ENCODE results near the gene NHERF1. TPM values are rescaled to one million over a fixed set of nuclear protein-coding genes. Genes with fewer than 3 reads are reported as not detected.

The NHERF1 gene
- total and polyA plus RNA-seq, 2 of the 13 experiments (the other 11 are each of a cell fraction or from before 2014, with no cell fraction given) = 169 to 269 TPM

GRCh38 chr17:74734256-74734655 is 14.2 kb upstream of the NHERF1 start (continued):
- TF ChIP-seq XRCC5 (optimal IDR thresholded peaks at IDR 0.05; ENCODE audit: low read length) = no peak

DNA sequence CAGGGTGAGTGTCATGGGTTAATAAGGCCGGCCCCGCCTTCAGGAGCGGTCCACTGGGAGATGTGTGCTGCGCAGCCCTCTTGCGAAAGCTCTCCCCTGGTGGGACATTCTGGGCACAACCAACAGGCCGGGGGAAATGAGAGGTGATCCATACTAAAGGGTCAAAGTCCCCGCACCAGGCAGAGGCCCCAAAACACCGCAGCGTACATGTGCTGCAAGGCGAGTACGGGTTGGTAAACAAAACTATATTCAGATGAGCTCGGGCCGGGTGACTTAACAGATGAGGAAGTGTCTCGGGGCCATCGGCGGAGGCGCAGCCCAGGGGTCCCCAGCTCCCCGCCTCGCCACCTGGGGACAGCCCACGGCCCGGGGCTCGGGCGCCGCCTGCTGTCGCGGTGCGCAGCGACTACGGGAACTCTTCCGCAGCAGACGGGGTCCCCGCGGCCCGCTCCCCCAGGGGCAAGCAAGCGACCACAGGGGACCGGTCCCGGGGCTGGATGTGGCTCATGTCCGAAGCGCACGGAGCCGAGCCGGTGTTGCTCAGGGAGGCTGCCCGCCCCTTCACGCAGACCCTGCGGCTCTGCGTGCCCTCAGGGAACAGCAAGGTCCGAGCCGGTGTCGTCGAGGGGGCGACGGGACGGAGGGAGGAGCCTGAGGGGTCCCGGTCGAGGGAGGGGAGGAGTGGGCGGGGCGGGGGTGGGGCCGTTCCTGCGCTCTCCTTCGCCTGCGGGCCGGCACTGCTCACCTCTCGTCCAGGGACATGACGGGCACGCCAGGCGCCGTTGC is 11.7 kb upstream of the NHERF1 start, which contains the start of gene RAB37:
RAB37 (plus strand) TSS at position 744 of the 786 bp plus-strand sequence; CDS start at position 761, 17 bp downstream.
- Histone ChIP-seq H3K4me1 (ENCODE audit: insufficient read depth, low read length) (peaks cover 59% of the 10 kb centered on the region), H3K79me2 (ENCODE audit: insufficient read depth, low read length) (no peaks in the 10 kb centered on the region), H3K4me2 (ENCODE audit: low read depth, low read length) (peak within 1 kb of the TSS; percentile 92), H3K9ac (ENCODE audit: insufficient read depth, low read depth, low read length) (peak within 1 kb of the TSS; percentile 59), H4K20me1 (ENCODE audit: insufficient read depth, low read length) (no peaks in the 10 kb centered on the region), H2AFZ (ENCODE audit: low read length) (no peak within 1 kb of the TSS), H3K9me3 (ENCODE audit: low read length) (no peaks in the 10 kb centered on the region), H3K36me3 (replicated peaks in 1 of 2; ENCODE audit: control insufficient read depth in 1 of 2, insufficient read depth in 2 of 2, low read length in 2 of 2) (no peaks in the 10 kb centered on the region), H3K27ac (ENCODE audit: extremely low read length, insufficient read depth, low read length) (peak within 1 kb of the TSS; percentile 69), H3K27me3 (ENCODE audit: control insufficient read depth in 1 of 2, insufficient read depth in 2 of 2, low read length in 2 of 2) (peaks cover 8 to 37% of the 10 kb centered on the region in 2 experiments; a peak in 4 of 5 replicates), H3K4me3 (replicated peaks in 1 of 3; ENCODE audit: insufficient read depth in 1 of 3, low read depth in 2 of 3, low read length in 3 of 3) (peak within 1 kb of the TSS; percentile 39 to 78 (median 67))
- TSS peak; percentile 77 for BruUV-seq (replicated peaks)
- CTCF ChIA-PET (ENCODE audit: low intra/inter-chr PET ratio, low total read pairs) = interaction anchor here (1.3 to 2.8 kb wide), 3 partner anchors 8 to 80 kb away, joined by 4 to 22 read pairs (median 5); no protein-coding TSS in a partner anchor
- POLR2A ChIA-PET = interaction anchor here (0.6 to 5.6 kb wide), 32 partner anchors 9 to 939 kb away, joined by 3 to 221 read pairs (median 4); partner anchors contain the start of genes FDXR, HID1, MRPL58 and NAT9
- FAIRE-seq = peak; percentile 80
- ATAC-seq = peak; percentile 82
- DNase-seq (ENCODE audit: low spot score) = peak; percentile 99
- intact Hi-C loops (cut with micrococcal nuclease; ENCODE audit: unreplicated experiment) = loop anchor here (1.0 kb wide), 2 partner anchors 21 to 79 kb away; no protein-coding TSS in a partner anchor
- WGBS (ENCODE audit: low lambda C conversion rate) = 2% methylated on average over 18 of the region's 67 CpGs
- in situ Hi-C loops (cut with HindIII; ENCODE audit: extremely low pct_ligation_motif_present, low pct_unique_long_range_greater_than_20kb) = loop anchor here (5.0 kb wide), 1 partner anchor 79 kb away; no protein-coding TSS in a partner anchor
- TF ChIP-seq CBX1 (IDR thresholded peaks at IDR 0.05; ENCODE audit: low read depth) (peak; percentile 81), HBP1 (CRISPR knock-in tag; IDR thresholded peaks at IDR 0.05; ENCODE audit: low read depth) (peak; percentile 13; the same call in 1 of the 2 replicates), TRIM24 (CRISPR knock-in tag; IDR thresholded peaks at IDR 0.05) (no peak), ZNF75D (CRISPR knock-in tag; IDR thresholded peaks at IDR 0.05; ENCODE audit: borderline replicate concordance) (no peak), FLYWCH1 (CRISPR knock-in tag; IDR thresholded peaks at IDR 0.05) (no peak), ZNF567 (CRISPR knock-in tag; IDR thresholded peaks at IDR 0.05; ENCODE audit: borderline replicate concordance) (no peak), THAP11 (CRISPR knock-in tag; IDR thresholded peaks at IDR 0.05) (peak; percentile 80), TBX2 (CRISPR knock-in tag; IDR thresholded peaks at IDR 0.05; ENCODE audit: borderline replicate concordance) (peak; percentile 95)
- TF ChIP-seq, protein P1, sequence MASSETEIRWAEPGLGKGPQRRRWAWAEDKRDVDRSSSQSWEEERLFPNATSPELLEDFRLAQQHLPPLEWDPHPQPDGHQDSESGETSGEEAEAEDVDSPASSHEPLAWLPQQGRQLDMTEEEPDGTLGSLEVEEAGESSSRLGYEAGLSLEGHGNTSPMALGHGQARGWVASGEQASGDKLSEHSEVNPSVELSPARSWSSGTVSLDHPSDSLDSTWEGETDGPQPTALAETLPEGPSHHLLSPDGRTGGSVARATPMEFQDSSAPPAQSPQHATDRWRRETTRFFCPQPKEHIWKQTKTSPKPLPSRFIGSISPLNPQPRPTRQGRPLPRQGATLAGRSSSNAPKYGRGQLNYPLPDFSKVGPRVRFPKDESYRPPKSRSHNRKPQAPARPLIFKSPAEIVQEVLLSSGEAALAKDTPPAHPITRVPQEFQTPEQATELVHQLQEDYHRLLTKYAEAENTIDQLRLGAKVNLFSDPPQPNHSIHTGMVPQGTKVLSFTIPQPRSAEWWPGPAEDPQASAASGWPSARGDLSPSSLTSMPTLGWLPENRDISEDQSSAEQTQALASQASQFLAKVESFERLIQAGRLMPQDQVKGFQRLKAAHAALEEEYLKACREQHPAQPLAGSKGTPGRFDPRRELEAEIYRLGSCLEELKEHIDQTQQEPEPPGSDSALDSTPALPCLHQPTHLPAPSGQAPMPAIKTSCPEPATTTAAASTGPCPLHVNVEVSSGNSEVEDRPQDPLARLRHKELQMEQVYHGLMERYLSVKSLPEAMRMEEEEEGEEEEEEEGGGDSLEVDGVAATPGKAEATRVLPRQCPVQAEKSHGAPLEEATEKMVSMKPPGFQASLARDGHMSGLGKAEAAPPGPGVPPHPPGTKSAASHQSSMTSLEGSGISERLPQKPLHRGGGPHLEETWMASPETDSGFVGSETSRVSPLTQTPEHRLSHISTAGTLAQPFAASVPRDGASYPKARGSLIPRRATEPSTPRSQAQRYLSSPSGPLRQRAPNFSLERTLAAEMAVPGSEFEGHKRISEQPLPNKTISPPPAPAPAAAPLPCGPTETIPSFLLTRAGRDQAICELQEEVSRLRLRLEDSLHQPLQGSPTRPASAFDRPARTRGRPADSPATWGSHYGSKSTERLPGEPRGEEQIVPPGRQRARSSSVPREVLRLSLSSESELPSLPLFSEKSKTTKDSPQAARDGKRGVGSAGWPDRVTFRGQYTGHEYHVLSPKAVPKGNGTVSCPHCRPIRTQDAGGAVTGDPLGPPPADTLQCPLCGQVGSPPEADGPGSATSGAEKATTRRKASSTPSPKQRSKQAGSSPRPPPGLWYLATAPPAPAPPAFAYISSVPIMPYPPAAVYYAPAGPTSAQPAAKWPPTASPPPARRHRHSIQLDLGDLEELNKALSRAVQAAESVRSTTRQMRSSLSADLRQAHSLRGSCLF (CRISPR knock-in tag; IDR thresholded peaks at IDR 0.05; ENCODE audit: borderline replicate concordance) = no peak
- TF ChIP-seq, protein P2, sequence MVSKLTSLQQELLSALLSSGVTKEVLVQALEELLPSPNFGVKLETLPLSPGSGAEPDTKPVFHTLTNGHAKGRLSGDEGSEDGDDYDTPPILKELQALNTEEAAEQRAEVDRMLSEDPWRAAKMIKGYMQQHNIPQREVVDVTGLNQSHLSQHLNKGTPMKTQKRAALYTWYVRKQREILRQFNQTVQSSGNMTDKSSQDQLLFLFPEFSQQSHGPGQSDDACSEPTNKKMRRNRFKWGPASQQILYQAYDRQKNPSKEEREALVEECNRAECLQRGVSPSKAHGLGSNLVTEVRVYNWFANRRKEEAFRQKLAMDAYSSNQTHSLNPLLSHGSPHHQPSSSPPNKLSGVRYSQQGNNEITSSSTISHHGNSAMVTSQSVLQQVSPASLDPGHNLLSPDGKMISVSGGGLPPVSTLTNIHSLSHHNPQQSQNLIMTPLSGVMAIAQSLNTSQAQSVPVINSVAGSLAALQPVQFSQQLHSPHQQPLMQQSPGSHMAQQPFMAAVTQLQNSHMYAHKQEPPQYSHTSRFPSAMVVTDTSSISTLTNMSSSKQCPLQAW (CRISPR knock-in tag; IDR thresholded peaks at IDR 0.05) = peak; percentile 90
